Neural crest cell (in vitro differentiated cells): Measurements from ENCODE around the gene VGLL3. TPM values are rescaled to one million over a fixed set of nuclear protein-coding genes. Genes with fewer than 3 reads are reported as not detected.

ENCODE experiments used
- DNase-seq: peaks from one replicate; pipeline ENCODE4 v3.0.0; 2021; ENCODE audit warnings: low read depth, mixed read lengths, low spot score
- H3K27ac Mint-ChIP-seq: one replicate; pipeline ENCODE4 v1.8.0; 2021; ENCODE audit warnings: mild to moderate bottlenecking, mixed read lengths; ENCODE audit not compliant: unreplicated experiment
- H3K27me3 Mint-ChIP-seq: 2 replicates; pipeline ENCODE4 v1.8.0; 2021; ENCODE audit warnings: low read depth, mild to moderate bottlenecking, mixed read lengths
- H3K36me3 Mint-ChIP-seq: 2 replicates; pipeline ENCODE4 v1.8.0; 2021; ENCODE audit warnings: low read depth, mild to moderate bottlenecking, mixed read lengths
- H3K4me1 Mint-ChIP-seq: 2 replicates; pipeline ENCODE4 v1.8.0; 2021; ENCODE audit warnings: mixed read lengths
- H3K4me3 Mint-ChIP-seq: one replicate; pipeline ENCODE4 v1.8.0; 2021; ENCODE audit warnings: mild to moderate bottlenecking, mixed read lengths
- H3K9me3 Mint-ChIP-seq: 2 replicates; pipeline ENCODE4 v1.8.0; 2021; ENCODE audit warnings: mixed read lengths
- total RNA-seq: library from RNA; stranded (reverse); gene quantifications from 2 replicates; pipeline ENCODE4 v1.2.1, GENCODE V29; 2021
- TF ChIP-seq, protein P1 (sequence below): fragments of 200-600 bp; sonication (generic); conservative IDR thresholded peaks from 2 replicates; pipeline ENCODE4 v1.5.0; 2021; ENCODE audit warnings: antibody characterized with exemption, mild to moderate bottlenecking

Gene VGLL3
- total RNA-seq, 1 donor from 2014 or later, result 3.2 TPM

DNA sequence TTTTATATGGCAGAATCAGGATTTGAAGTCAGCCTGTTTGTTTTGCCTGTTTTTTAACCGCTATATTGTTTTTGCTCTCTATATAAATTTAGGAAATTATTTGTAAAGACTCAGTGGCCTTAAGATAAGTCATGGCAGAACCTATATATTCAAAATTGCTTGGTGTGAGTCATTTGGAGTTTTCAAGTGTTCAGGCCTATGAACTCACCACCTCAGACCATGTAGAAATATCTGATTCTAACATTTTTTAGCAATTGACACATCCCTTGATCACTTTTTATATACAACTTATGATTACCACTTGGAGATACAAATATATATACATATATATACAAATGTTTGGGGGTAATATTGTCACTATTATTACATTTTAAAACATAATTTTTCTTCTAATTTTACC, 95.7 kb downstream of the VGLL3 start:
- peaks cover 9% of the 10 kb centered on the region for H3K4me1 Mint-ChIP-seq
- no peak overlapping the region for H3K27ac Mint-ChIP-seq
- no peaks in the 10 kb centered on the region for H3K36me3 Mint-ChIP-seq
- DNase-seq, result no peak
- no peaks in the 10 kb centered on the region for H3K27me3 Mint-ChIP-seq
- TF ChIP-seq, protein P1, sequence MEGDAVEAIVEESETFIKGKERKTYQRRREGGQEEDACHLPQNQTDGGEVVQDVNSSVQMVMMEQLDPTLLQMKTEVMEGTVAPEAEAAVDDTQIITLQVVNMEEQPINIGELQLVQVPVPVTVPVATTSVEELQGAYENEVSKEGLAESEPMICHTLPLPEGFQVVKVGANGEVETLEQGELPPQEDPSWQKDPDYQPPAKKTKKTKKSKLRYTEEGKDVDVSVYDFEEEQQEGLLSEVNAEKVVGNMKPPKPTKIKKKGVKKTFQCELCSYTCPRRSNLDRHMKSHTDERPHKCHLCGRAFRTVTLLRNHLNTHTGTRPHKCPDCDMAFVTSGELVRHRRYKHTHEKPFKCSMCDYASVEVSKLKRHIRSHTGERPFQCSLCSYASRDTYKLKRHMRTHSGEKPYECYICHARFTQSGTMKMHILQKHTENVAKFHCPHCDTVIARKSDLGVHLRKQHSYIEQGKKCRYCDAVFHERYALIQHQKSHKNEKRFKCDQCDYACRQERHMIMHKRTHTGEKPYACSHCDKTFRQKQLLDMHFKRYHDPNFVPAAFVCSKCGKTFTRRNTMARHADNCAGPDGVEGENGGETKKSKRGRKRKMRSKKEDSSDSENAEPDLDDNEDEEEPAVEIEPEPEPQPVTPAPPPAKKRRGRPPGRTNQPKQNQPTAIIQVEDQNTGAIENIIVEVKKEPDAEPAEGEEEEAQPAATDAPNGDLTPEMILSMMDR, result no peak
- no peak overlapping the region for H3K4me3 Mint-ChIP-seq
- H3K9me3 Mint-ChIP-seq, result no peaks in the 10 kb centered on the region

DNA sequence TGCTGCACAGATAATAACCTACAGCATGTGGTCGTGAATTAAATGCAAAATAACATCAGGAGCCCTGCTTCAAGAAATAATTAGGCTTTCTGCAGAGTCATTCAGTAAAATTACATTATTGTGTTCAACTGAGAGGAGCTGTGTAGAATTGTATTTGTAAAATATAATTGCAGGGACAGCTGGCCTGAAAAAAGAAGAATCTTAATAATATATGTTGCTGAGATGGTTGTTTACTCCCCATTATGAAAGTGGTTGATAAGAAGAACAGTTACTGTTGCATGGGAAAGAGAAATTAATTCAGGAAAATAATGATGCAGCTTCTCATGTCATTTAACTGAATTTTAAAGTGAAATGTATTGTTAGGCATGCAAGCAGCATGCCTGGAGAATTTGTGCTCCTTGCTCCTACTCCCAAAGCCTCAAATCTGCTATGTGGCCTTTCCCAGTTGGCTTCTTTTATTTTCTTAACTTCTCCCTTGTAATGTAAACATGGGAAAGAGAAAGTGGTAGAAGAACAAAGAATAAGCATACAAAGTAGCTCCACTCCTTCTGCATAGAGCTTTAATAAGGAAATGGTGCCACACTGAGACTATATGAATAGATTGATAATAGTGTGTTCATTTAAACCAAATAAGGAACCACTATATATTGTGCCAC, 100.1 kb downstream of the VGLL3 start:
- H3K4me3 Mint-ChIP-seq, result no peak overlapping the region
- H3K27ac Mint-ChIP-seq, result peak overlapping the region; percentile 83
- peaks cover 9% of the 10 kb centered on the region for H3K4me1 Mint-ChIP-seq
- TF ChIP-seq, protein P1, result no peak
- peaks cover 4% of the 10 kb centered on the region for H3K36me3 Mint-ChIP-seq
- H3K27me3 Mint-ChIP-seq, result no peaks in the 10 kb centered on the region
- DNase-seq, result no peak
- H3K9me3 Mint-ChIP-seq, result peaks cover 6% of the 10 kb centered on the region

Other genes starting within 250 kb of the VGLL3 start
- gene CHMP2B, start 236.2 kb upstream of the VGLL3 start, total RNA-seq, result 19.6 and 19.7 TPM in 2 replicates